ENCODE results near the gene TTC4.

DNA sequence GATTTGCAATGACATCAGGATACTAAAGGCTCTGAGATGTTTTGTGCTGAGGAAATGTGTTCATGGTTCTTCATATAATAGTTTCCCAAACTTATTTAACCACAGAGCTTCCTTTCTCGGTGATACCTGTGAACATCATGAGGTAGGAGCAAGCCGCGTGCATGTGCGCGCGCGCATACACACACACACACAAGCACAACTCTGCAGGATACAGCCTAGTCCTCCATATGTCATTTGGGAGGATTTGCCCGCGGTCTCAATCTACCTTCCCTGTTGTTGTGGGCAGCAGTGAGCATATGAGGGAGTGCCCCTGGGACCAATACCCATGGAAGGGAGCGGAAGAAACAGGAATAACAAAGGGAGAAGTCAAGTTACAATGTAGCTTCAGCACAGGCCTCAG, 12.2 kb upstream of the TTC4 start:
- TF ChIP-seq, protein P1, sequence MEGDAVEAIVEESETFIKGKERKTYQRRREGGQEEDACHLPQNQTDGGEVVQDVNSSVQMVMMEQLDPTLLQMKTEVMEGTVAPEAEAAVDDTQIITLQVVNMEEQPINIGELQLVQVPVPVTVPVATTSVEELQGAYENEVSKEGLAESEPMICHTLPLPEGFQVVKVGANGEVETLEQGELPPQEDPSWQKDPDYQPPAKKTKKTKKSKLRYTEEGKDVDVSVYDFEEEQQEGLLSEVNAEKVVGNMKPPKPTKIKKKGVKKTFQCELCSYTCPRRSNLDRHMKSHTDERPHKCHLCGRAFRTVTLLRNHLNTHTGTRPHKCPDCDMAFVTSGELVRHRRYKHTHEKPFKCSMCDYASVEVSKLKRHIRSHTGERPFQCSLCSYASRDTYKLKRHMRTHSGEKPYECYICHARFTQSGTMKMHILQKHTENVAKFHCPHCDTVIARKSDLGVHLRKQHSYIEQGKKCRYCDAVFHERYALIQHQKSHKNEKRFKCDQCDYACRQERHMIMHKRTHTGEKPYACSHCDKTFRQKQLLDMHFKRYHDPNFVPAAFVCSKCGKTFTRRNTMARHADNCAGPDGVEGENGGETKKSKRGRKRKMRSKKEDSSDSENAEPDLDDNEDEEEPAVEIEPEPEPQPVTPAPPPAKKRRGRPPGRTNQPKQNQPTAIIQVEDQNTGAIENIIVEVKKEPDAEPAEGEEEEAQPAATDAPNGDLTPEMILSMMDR (IDR thresholded peaks at IDR 0.05; ENCODE audit: low read depth, low read length, poor library complexity, severe bottlenecking), result no peak
- no peak for TF ChIP-seq EZH2phosphoT487 (IDR thresholded peaks at IDR 0.05; ENCODE audit: borderline replicate concordance, low read length)

Measured in DOHH2 (cell line).